Iris pigment epithelial cell (primary cell): ENCODE data around the gene MOXD1.
"Not testable (repeated sequence)": the region's sequence is repeated elsewhere in the genome, so short reads cannot be mapped to it uniquely, and the experiment has no call there.

Experiments
- DNase-seq: peaks from one replicate; pipeline ENCODE4 v3.0.0-alpha.2; 2011; ENCODE audit warnings: low read depth

MOXD1 gene

GRCh38 chr6:132279592-132280139 is 121.6 kb downstream of the MOXD1 start:
- DNase-seq = peak; percentile 65

GRCh38 chr6:132275066-132275970 is 126.0 kb downstream of the MOXD1 start:
- no peak for DNase-seq

GRCh38 chr6:132272776-132273175 is 128.5 kb downstream of the MOXD1 start:
- DNase-seq = no peak

- DNase-seq = no peak
These were observed 130.4 kb downstream of the MOXD1 start for GRCh38 chr6:132270726-132271402.

- DNase-seq = not testable (repeated sequence)
These were observed 132.6 kb downstream of the MOXD1 start for GRCh38 chr6:132268666-132269065.

- DNase-seq = no peak
These were observed 133.1 kb downstream of the MOXD1 start for GRCh38 chr6:132268209-132268608.

GRCh38 chr6:132265451-132266097 is 135.7 kb downstream of the MOXD1 start:
- DNase-seq = no peak

GRCh38 chr6:132264021-132264500 is 137.2 kb downstream of the MOXD1 start:
- DNase-seq = no peak

- peak; percentile 14 for DNase-seq
These were observed 139.9 kb downstream of the MOXD1 start for GRCh38 chr6:132261354-132261753.

GRCh38 chr6:132259070-132259469 is 142.2 kb downstream of the MOXD1 start:
- peak; percentile 64 for DNase-seq

- DNase-seq = peak; percentile 40
These were observed 143.7 kb downstream of the MOXD1 start for GRCh38 chr6:132257561-132257960.

GRCh38 chr6:132256457-132256856 is 144.8 kb downstream of the MOXD1 start:
- DNase-seq = no peak

- DNase-seq = no peak
These were observed 147.4 kb downstream of the MOXD1 start for GRCh38 chr6:132253906-132254305.

GRCh38 chr6:132253211-132253610 is 148.1 kb downstream of the MOXD1 start:
- DNase-seq = no peak

- no peak for DNase-seq
These were observed 149.2 kb downstream of the MOXD1 start for GRCh38 chr6:132252113-132252512.

- no peak for DNase-seq
These were observed 149.6 kb downstream of the MOXD1 start for GRCh38 chr6:132251711-132252110.

- peak; percentile 55 for DNase-seq
These were observed 153.7 kb downstream of the MOXD1 start for GRCh38 chr6:132247381-132248159.

- no peak for DNase-seq
These were observed 154.5 kb downstream of the MOXD1 start for GRCh38 chr6:132246632-132247270.

- no peak for DNase-seq
These were observed 155.1 kb downstream of the MOXD1 start for GRCh38 chr6:132246120-132246617.
